H1 (cell line): Measurements from ENCODE around the gene TCF20. TPM values are rescaled to one million over a fixed set of nuclear protein-coding genes. Genes with fewer than 3 reads are reported as not detected.
A peak's percentile ranks its signal among the peaks of the same experiment; 100 is the strongest.

Source experiments
- CTCF ChIA-PET: fragments of 300-600 bp; sonication (Branson Sonifier 250); formaldehyde crosslinking; loops from one replicate; lab custom pipeline; 2021; ENCODE audit not compliant: partially characterized antibody; lab: Charles Lee
- POLR2A ChIA-PET: fragments of 300-600 bp; sonication (Branson Sonifier 250); formaldehyde crosslinking; loops from one replicate; lab custom pipeline; 2021; ENCODE audit warnings: inconsistent platforms; ENCODE audit not compliant: partially characterized antibody; lab: Charles Lee
- DNase-seq, 2 experiments: peaks; one replicate each; pipeline versions ENCODE4 v3.0.0 to v3.0.0-alpha.2; 2010 to 2022; ENCODE audit warnings: low spot score in 2 of 2, low read depth in 1 of 2, mixed read lengths in 1 of 2
- FAIRE-seq: peaks from 2 replicates; lab custom pipeline; 2011; peaks lifted over from hg19 to GRCh38; lab: Jason Lieb, UNC
- H2AFZ ChIP-seq: 2 replicates; pipeline ENCODE4 v1.8.1; 2012; ENCODE audit warnings: low read length, inconsistent platforms
- H2AK5ac ChIP-seq: 2 replicates; pipeline ENCODE4 v1.6.1; 2013; ENCODE audit warnings: low read depth, low read length
- H2BK120ac ChIP-seq: replicated peaks from 2 replicates; pipeline ENCODE3; 2013; ENCODE audit warnings: low read depth, low read length, inconsistent platforms
- H2BK12ac ChIP-seq: 2 replicates; pipeline ENCODE4 v1.6.1; 2013; ENCODE audit warnings: low read depth, low read length
- H2BK15ac ChIP-seq: 2 replicates; pipeline ENCODE4 v1.6.1; 2013; ENCODE audit warnings: low read length
- H2BK20ac ChIP-seq: 2 replicates; pipeline ENCODE4 v1.6.1; 2013; ENCODE audit warnings: low read length
- H2BK5ac ChIP-seq: 2 replicates; pipeline ENCODE4 v1.6.1; 2013; ENCODE audit warnings: low read depth, low read length
- H3K14ac ChIP-seq: 2 replicates; pipeline ENCODE4 v1.6.1; 2013; ENCODE audit warnings: inconsistent platforms; ENCODE audit not compliant: insufficient read length
- H3K18ac ChIP-seq: 2 replicates; pipeline ENCODE4 v1.6.1; 2013; ENCODE audit warnings: low read length; ENCODE audit errors: extremely low read depth
- H3K23ac ChIP-seq: 2 replicates; pipeline ENCODE4 v1.6.1; 2013; ENCODE audit warnings: inconsistent platforms; ENCODE audit not compliant: insufficient read length
- H3K23me2 ChIP-seq: 2 replicates; pipeline ENCODE4 v1.6.1; 2013; ENCODE audit warnings: low read depth, low read length
- H3K27ac ChIP-seq: 2 replicates; pipeline ENCODE4 v1.6.1; 2011; ENCODE audit warnings: low read depth, low read length, inconsistent platforms
- H3K27me3 ChIP-seq, 4 experiments: replicated peaks in 1 of 4; 1 replicate in 1 of 4; 2 replicates in 3 of 4; pipeline versions ENCODE4 v1.6.1 to v1.8.1; 2011 to 2013; ENCODE audit warnings: low read length in 3 of 4, mild to moderate bottlenecking in 3 of 4, inconsistent platforms in 2 of 4, mixed read lengths in 2 of 4, moderate library complexity in 1 of 4; ENCODE audit not compliant: control insufficient read depth in 3 of 4, insufficient read depth in 3 of 4; ENCODE audit errors: extremely low read depth in 1 of 4
- H3K36me3 ChIP-seq, 4 experiments: 2 replicates each; pipeline versions ENCODE4 v1.6.1 to v1.8.1; 2011 to 2013; ENCODE audit warnings: mild to moderate bottlenecking in 4 of 4, low read length in 3 of 4, moderate library complexity in 2 of 4, control low read depth in 1 of 4, inconsistent platforms in 1 of 4; ENCODE audit not compliant: insufficient read depth in 4 of 4, control insufficient read depth in 2 of 4
- H3K4ac ChIP-seq: replicated peaks from 2 replicates; pipeline ENCODE3; 2013; ENCODE audit warnings: low read length, low read depth, mixed read lengths, inconsistent platforms; ENCODE audit not compliant: insufficient read length
- H3K4me1 ChIP-seq, 4 experiments: replicated peaks in 1 of 4; 1 replicate in 1 of 4; 2 replicates in 3 of 4; pipeline versions ENCODE4 v1.6.1 to v1.8.1; 2011 to 2013; ENCODE audit warnings: low read length in 3 of 4, inconsistent platforms in 2 of 4, mixed read lengths in 1 of 4; ENCODE audit not compliant: insufficient read depth in 4 of 4, control insufficient read depth in 3 of 4
- H3K4me2 ChIP-seq, 2 experiments: 2 replicates each; pipeline versions ENCODE4 v1.6.1 to v1.8.1; 2011 to 2013; ENCODE audit warnings: low read depth in 2 of 2, low read length in 2 of 2, control low read depth in 1 of 2, inconsistent platforms in 1 of 2, mild to moderate bottlenecking in 1 of 2; ENCODE audit not compliant: insufficient read depth in 1 of 2
- H3K4me3 ChIP-seq, 4 experiments: fragments of 200-600, 300-600 bp in 1 of 4; sonication (generic), shearing (Covaris generic), sonication (Bioruptor Twin) in 1 of 4; 2 replicates each; pipeline versions ENCODE4 v1.5.1 to v1.8.1; 2011 to 2016; ENCODE audit warnings: low read length in 4 of 4, low read depth in 3 of 4, control low read depth in 2 of 4, inconsistent platforms in 2 of 4, mild to moderate bottlenecking in 2 of 4, mixed read lengths in 1 of 4, moderate library complexity in 1 of 4; ENCODE audit not compliant: insufficient read depth in 2 of 4; ENCODE audit errors: extremely low read depth in 1 of 4
- H3K56ac ChIP-seq: replicated peaks from 2 replicates; pipeline ENCODE3; 2013; ENCODE audit warnings: low read depth, mild to moderate bottlenecking, mixed read lengths, low read length, inconsistent platforms; ENCODE audit not compliant: insufficient read length
- H3K79me1 ChIP-seq: 2 replicates; pipeline ENCODE4 v1.6.1; 2013; ENCODE audit warnings: low read depth, low read length, control low read depth
- H3K79me2 ChIP-seq, 2 experiments: 2 replicates each; pipeline versions ENCODE4 v1.6.1 to v1.8.1; 2012 to 2013; ENCODE audit warnings: low read length in 2 of 2, mild to moderate bottlenecking in 2 of 2, inconsistent platforms in 1 of 2; ENCODE audit not compliant: insufficient read depth in 2 of 2, control insufficient read depth in 1 of 2
- H3K9ac ChIP-seq, 4 experiments: replicated peaks in 1 of 4; 1 replicate in 1 of 4; 2 replicates in 3 of 4; pipeline versions ENCODE4 v1.6.1 to v1.8.1; 2011 to 2013; ENCODE audit warnings: low read depth in 3 of 4, low read length in 3 of 4, control low read depth in 2 of 4, mild to moderate bottlenecking in 2 of 4, moderate library complexity in 2 of 4, inconsistent platforms in 1 of 4; ENCODE audit errors: extremely low read depth in 1 of 4
- H3K9me3 ChIP-seq, 2 experiments: 2 replicates each; pipeline versions ENCODE4 v1.6.1 to v1.8.1; 2012 to 2013; ENCODE audit warnings: mild to moderate bottlenecking in 2 of 2, moderate library complexity in 2 of 2, control low read depth in 1 of 2, inconsistent platforms in 1 of 2, low read depth in 1 of 2, low read length in 1 of 2, mixed read lengths in 1 of 2; ENCODE audit not compliant: insufficient read depth in 2 of 2
- H4K20me1 ChIP-seq, 2 experiments: replicated peaks in 1 of 2; 2 replicates each; pipeline versions ENCODE3 to v1.8.1; 2011 to 2013; ENCODE audit warnings: inconsistent platforms in 2 of 2, low read length in 2 of 2, mild to moderate bottlenecking in 1 of 2; ENCODE audit not compliant: insufficient read depth in 2 of 2, control insufficient read depth in 1 of 2
- H4K5ac ChIP-seq: 2 replicates; pipeline ENCODE4 v1.6.1; 2013; ENCODE audit warnings: low read length, low read depth, mixed read lengths, inconsistent platforms; ENCODE audit not compliant: insufficient read length
- H4K8ac ChIP-seq: 2 replicates; pipeline ENCODE4 v1.8.0; 2013; ENCODE audit warnings: mild to moderate bottlenecking, moderate library complexity, low read length, inconsistent platforms; ENCODE audit not compliant: insufficient read depth; ENCODE audit errors: extremely low read depth
- H4K91ac ChIP-seq: replicated peaks from 2 replicates; pipeline ENCODE3; 2013; ENCODE audit warnings: low read length, mixed read lengths, inconsistent platforms; ENCODE audit not compliant: insufficient read length
- POU5F1 ChIP-seq: IDR thresholded peaks from 2 replicates; pipeline ENCODE4 v1.6.1; 2011; ENCODE audit warnings: low read depth, mild to moderate bottlenecking, low read length, moderate library complexity
- SIX5 ChIP-seq: IDR thresholded peaks from 2 replicates; pipeline ENCODE4 v1.6.1; 2011; ENCODE audit warnings: mild to moderate bottlenecking, low read depth, low read length
- SP4 ChIP-seq: IDR thresholded peaks from 2 replicates; pipeline ENCODE4 v1.6.1; 2012; ENCODE audit warnings: low read length, inconsistent platforms
- TAF1 ChIP-seq: IDR thresholded peaks from 2 replicates; pipeline ENCODE4 v1.6.1; 2011; ENCODE audit warnings: mild to moderate bottlenecking, low read depth, low read length
- WGBS, 2 experiments: shearing (Covaris generic) in 1 of 2; methylation state at CpG; one replicate each; pipeline versions ENCODE4 v1.1.6 to v1.1.7; 2013 to 2015; ENCODE audit warnings: low lambda C conversion rate in 2 of 2, mixed read lengths in 2 of 2, inconsistent platforms in 1 of 2, low coverage in 1 of 2, missing lambda C conversion rate in 1 of 2; ENCODE audit not compliant: insufficient replicate concordance in 2 of 2, insufficient coverage in 1 of 2, insufficient read length in 1 of 2; ENCODE audit errors: extremely low coverage in 1 of 2, missing lambda C conversion rate in 1 of 2; 5-methylcytosine and 5-hydroxymethylcytosine counted together
- polyA plus RNA-seq, 7 experiments: library from polyadenylated mRNA; depleted of rRNA in 3 of 7; stranded (reverse) in 5 of 7; unstranded in 2 of 7; fragments of >200 nt in 5 of 7; fragments of 200-250 nt in 2 of 7; gene quantifications; 1 replicate in 5 of 7; 2 replicates in 1 of 7; 4 replicates in 1 of 7; pipeline versions ENCODE4 v1.2.1 to v1.2.3, GENCODE V29; 2011 to 2013; ENCODE audit warnings: missing spikeins in 2 of 7, mixed read lengths in 2 of 7
- total RNA-seq: library from RNA; stranded (reverse); fragmentation: NEBNext Ultra II Directional; extraction: Animal tissue kit (Norgen Biotek cat#: 25700); gene quantifications from 2 replicates; pipeline ENCODE4 v1.2.1, GENCODE V29; 2021

TCF20 gene
- total and polyA plus RNA-seq, 2 of the 8 experiments (the other 6 are each of a cell fraction or from before 2014, with no cell fraction given): 22.0 to 79.8 TPM

- ChIA-PET POLR2A (interaction anchor here (0.9 to 1.9 kb wide), 6 partner anchors 8 to 158 kb away, joined by 3 to 7 read pairs (median 4); no protein-coding TSS in a partner anchor), CTCF (interaction anchor here (0.9 to 4.3 kb wide), 14 partner anchors 9 to 162 kb away, joined by 3 to 27 read pairs (median 5); no protein-coding TSS in a partner anchor)
- no peak overlapping the region for H2BK5ac ChIP-seq
- no peak overlapping the region for H3K9ac ChIP-seq
- no peak for DNase-seq
- no peak overlapping the region for H3K56ac ChIP-seq
- no peak overlapping the region for H2BK12ac ChIP-seq
- no peaks in the 10 kb centered on the region for H3K9me3 ChIP-seq
- H2BK120ac ChIP-seq: no peak overlapping the region
- peaks cover 8% of the 10 kb centered on the region for H3K23me2 ChIP-seq
- H3K27me3 ChIP-seq: peaks cover 0 to 69% (median 48%) of the 10 kb centered on the region in 4 experiments; a peak in 6 of 7 replicates
- no peak overlapping the region for H3K14ac ChIP-seq
- WGBS, 2 experiments: 93% methylated on average over 10 of the region's 10 CpGs; no CpG with 5 or more reads in 1 of the 2 experiments
- H4K91ac ChIP-seq: no peak overlapping the region
- TF ChIP-seq POU5F1: no peak
- no peak for TF ChIP-seq TAF1
- TF ChIP-seq SIX5: no peak
- TF ChIP-seq SP4: no peak
- H3K27ac ChIP-seq: no peak overlapping the region
- H4K20me1 ChIP-seq: peaks cover 21 to 41% of the 10 kb centered on the region in 2 experiments
- H3K4me2 ChIP-seq: no peak overlapping the region
- H2BK15ac ChIP-seq: peak overlapping the region; percentile 81; the same call in 1 of the 2 replicates
- H3K79me1 ChIP-seq: no peaks in the 10 kb centered on the region
- FAIRE-seq: no peak
- H2BK20ac ChIP-seq: no peak overlapping the region
- H3K18ac ChIP-seq: no peak overlapping the region
- H3K4me1 ChIP-seq: peaks cover 7 to 21% (median 13%) of the 10 kb centered on the region in 4 experiments
- H4K5ac ChIP-seq: no peak overlapping the region
- H3K4me3 ChIP-seq: no peak overlapping the region
- no peak overlapping the region; the same call in 1 of the 2 replicates for H4K8ac ChIP-seq
- H2AK5ac ChIP-seq: no peak overlapping the region
- no peaks in the 10 kb centered on the region for H3K36me3 ChIP-seq
- no peaks in the 10 kb centered on the region for H3K79me2 ChIP-seq
- H3K4ac ChIP-seq: no peak overlapping the region
- H3K23ac ChIP-seq: no peak overlapping the region
- H2AFZ ChIP-seq: no peak overlapping the region
Observed at GRCh38 chr22:42281284-42281683, 10.8 kb upstream of the TCF20 start.
